ENCODE results near the gene PABPN1. TPM values are rescaled to one million over a fixed set of nuclear protein-coding genes. Genes with fewer than 3 reads are reported as not detected.

PABPN1 gene
- polyA plus RNA-seq, 1 donor: 199 TPM

- Histone ChIP-seq H3K27me3 (ENCODE audit: control insufficient read depth, insufficient read depth, low read length) (peaks cover 9% of the 10 kb centered on the region), H3K4me1 (ENCODE audit: control insufficient read depth, insufficient read depth, low read length) (peaks cover 6% of the 10 kb centered on the region), H3K36me3 (ENCODE audit: control insufficient read depth, insufficient read depth, low read length) (peaks cover 16% of the 10 kb centered on the region), H3K27ac (ENCODE audit: low read length) (no peak overlapping the region), H3K4me3 (ENCODE audit: low read length) (no peak overlapping the region), H3K9me3 (ENCODE audit: control insufficient read depth, low read depth, low read length) (no peaks in the 10 kb centered on the region)
- no CpG with 5 or more reads among the region's 22 CpGs for WGBS (ENCODE audit: insufficient coverage, low lambda C conversion rate)
- DNase-seq: no peak
Observed at GRCh38 chr14:23359722-23360447, 38.6 kb downstream of the PABPN1 start.

DNA sequence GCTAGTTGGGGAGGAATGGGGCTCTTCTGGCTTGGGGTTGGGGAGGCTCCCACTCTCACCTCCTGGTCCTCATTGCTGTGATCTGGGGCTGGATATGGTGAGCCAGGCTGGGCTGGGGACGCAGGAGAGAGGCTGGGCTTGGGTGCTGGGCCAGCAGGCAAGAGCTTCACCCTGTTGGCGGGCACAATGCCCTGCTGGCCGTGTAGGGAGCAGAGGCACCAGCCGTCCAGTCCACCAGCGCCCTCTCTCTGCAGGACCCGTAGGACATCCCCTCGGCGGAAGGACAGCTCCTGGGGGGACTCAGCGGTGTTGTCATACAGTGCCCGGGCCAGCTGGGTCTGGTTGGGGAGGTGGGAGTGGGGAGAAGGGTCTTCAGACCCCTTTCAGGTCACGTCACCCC, 39.2 kb downstream of the PABPN1 start:
- H3K27me3 ChIP-seq (ENCODE audit: control insufficient read depth, insufficient read depth, low read length): peaks cover 11% of the 10 kb centered on the region
- no peak overlapping the region for H3K27ac ChIP-seq (ENCODE audit: low read length)
- peaks cover 6% of the 10 kb centered on the region for H3K4me1 ChIP-seq (ENCODE audit: control insufficient read depth, insufficient read depth, low read length)
- H3K36me3 ChIP-seq (ENCODE audit: control insufficient read depth, insufficient read depth, low read length): peaks cover 16% of the 10 kb centered on the region
- no peak for DNase-seq
- no peaks in the 10 kb centered on the region for H3K9me3 ChIP-seq (ENCODE audit: control insufficient read depth, low read depth, low read length)
- no CpG with 5 or more reads among the region's 11 CpGs for WGBS (ENCODE audit: insufficient coverage, low lambda C conversion rate)
- H3K4me3 ChIP-seq (ENCODE audit: low read length): no peak overlapping the region

DNA sequence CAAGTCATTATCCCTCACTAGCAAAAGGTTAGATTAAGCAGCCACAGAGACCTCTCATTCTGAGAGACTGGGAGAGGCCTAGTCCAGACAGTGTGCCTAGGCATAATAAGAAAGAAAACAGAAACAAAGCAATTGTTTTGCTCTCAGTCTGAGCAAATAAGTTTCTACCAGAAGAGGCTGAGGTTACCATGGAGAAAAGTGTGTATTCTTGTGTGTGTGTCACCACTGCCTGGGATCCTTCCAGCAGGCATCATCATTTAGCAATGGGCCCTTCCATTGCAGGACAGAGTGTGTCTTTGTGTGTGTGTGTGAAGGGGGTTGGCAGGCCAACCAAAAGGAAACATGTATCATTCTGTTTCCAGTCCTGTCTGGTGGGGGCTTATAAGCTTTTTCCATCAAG, 40.1 kb downstream of the PABPN1 start:
- Histone ChIP-seq H3K27ac (ENCODE audit: low read length) (no peak overlapping the region), H3K4me3 (ENCODE audit: low read length) (no peak overlapping the region), H3K27me3 (ENCODE audit: control insufficient read depth, insufficient read depth, low read length) (peaks cover 11% of the 10 kb centered on the region), H3K36me3 (ENCODE audit: control insufficient read depth, insufficient read depth, low read length) (peaks cover 16% of the 10 kb centered on the region), H3K9me3 (ENCODE audit: control insufficient read depth, low read depth, low read length) (no peaks in the 10 kb centered on the region), H3K4me1 (ENCODE audit: control insufficient read depth, insufficient read depth, low read length) (peaks cover 6% of the 10 kb centered on the region)
- DNase-seq: peak in 1 of 2 donors; percentile 20

- no peak overlapping the region for H3K27ac ChIP-seq (ENCODE audit: low read length)
- no CpG with 5 or more reads among the region's 6 CpGs for WGBS (ENCODE audit: insufficient coverage, low lambda C conversion rate)
- peaks cover 11% of the 10 kb centered on the region for H3K27me3 ChIP-seq (ENCODE audit: control insufficient read depth, insufficient read depth, low read length)
- H3K9me3 ChIP-seq (ENCODE audit: control insufficient read depth, low read depth, low read length): no peaks in the 10 kb centered on the region
- DNase-seq: no peak
- peaks cover 9% of the 10 kb centered on the region for H3K4me1 ChIP-seq (ENCODE audit: control insufficient read depth, insufficient read depth, low read length)
- H3K36me3 ChIP-seq (ENCODE audit: control insufficient read depth, insufficient read depth, low read length): peaks cover 16% of the 10 kb centered on the region
- no peak overlapping the region for H3K4me3 ChIP-seq (ENCODE audit: low read length)
Observed at GRCh38 chr14:23361763-23362162, 40.5 kb downstream of the PABPN1 start.

DNA sequence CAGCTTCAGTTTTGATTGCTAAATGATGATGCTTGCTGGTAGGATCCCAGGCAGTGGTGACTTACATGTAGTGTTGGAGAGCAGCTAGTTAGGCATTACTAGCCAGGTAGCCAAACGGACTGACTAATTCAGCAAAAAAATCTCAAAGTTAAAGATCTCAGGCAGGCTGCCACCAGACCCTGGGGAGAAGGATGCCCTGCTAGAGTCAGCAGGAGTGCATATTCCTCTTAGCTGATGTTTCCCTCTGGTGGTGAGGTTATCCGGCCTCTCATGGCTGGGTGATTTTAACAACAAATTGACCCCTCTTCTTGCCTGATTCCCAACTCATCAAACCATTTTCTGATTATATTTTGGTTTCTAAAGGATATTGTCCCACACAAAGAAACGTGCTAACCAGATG, 40.9 kb downstream of the PABPN1 start:
- Histone ChIP-seq H3K4me3 (ENCODE audit: low read length) (no peak overlapping the region), H3K9me3 (ENCODE audit: control insufficient read depth, low read depth, low read length) (no peaks in the 10 kb centered on the region), H3K36me3 (ENCODE audit: control insufficient read depth, insufficient read depth, low read length) (peaks cover 15% of the 10 kb centered on the region), H3K27ac (ENCODE audit: low read length) (no peak overlapping the region), H3K4me1 (ENCODE audit: control insufficient read depth, insufficient read depth, low read length) (peaks cover 10% of the 10 kb centered on the region), H3K27me3 (ENCODE audit: control insufficient read depth, insufficient read depth, low read length) (peaks cover 11% of the 10 kb centered on the region)
- no CpG with 5 or more reads among the region's 3 CpGs for WGBS (ENCODE audit: insufficient coverage, low lambda C conversion rate)
- no peak for DNase-seq

GRCh38 chr14:23364164-23365035, 43.1 kb downstream of the PABPN1 start:
- no peaks in the 10 kb centered on the region for H3K9me3 ChIP-seq (ENCODE audit: control insufficient read depth, low read depth, low read length)
- DNase-seq: peak in 1 of 2 donors; percentile 27
- peak overlapping the region; percentile 51 for H3K4me3 ChIP-seq (ENCODE audit: low read length)
- peaks cover 10% of the 10 kb centered on the region for H3K4me1 ChIP-seq (ENCODE audit: control insufficient read depth, insufficient read depth, low read length)
- peaks cover 8% of the 10 kb centered on the region for H3K36me3 ChIP-seq (ENCODE audit: control insufficient read depth, insufficient read depth, low read length)
- H3K27me3 ChIP-seq (ENCODE audit: control insufficient read depth, insufficient read depth, low read length): peaks cover 11% of the 10 kb centered on the region
- peak overlapping the region; percentile 51 for H3K27ac ChIP-seq (ENCODE audit: low read length)
- 42% methylated on average over 6 of the region's 21 CpGs for WGBS (ENCODE audit: insufficient coverage, low lambda C conversion rate)

- Histone ChIP-seq H3K4me3 (ENCODE audit: low read length) (peak within 1 kb of the TSS; percentile 56), H3K27ac (ENCODE audit: low read length) (peak within 1 kb of the TSS; percentile 87), H3K4me1 (ENCODE audit: control insufficient read depth, insufficient read depth, low read length) (peaks cover 10% of the 10 kb centered on the region), H3K36me3 (ENCODE audit: control insufficient read depth, insufficient read depth, low read length) (peaks cover 3% of the 10 kb centered on the region), H3K27me3 (ENCODE audit: control insufficient read depth, insufficient read depth, low read length) (peaks cover 11% of the 10 kb centered on the region), H3K9me3 (ENCODE audit: control insufficient read depth, low read depth, low read length) (no peaks in the 10 kb centered on the region)
- WGBS (ENCODE audit: insufficient coverage, low lambda C conversion rate): no CpG with 5 or more reads among the region's 74 CpGs
- DNase-seq: peak in 1 of 2 donors; percentile 69
Observed at GRCh38 chr14:23365036-23365731, 43.9 kb downstream of the PABPN1 start, which contains the start of gene EFS. TSS of gene EFS (minus strand) at chr14:23365172. CDS start at chr14:23365025, 147 bp downstream.

DNA sequence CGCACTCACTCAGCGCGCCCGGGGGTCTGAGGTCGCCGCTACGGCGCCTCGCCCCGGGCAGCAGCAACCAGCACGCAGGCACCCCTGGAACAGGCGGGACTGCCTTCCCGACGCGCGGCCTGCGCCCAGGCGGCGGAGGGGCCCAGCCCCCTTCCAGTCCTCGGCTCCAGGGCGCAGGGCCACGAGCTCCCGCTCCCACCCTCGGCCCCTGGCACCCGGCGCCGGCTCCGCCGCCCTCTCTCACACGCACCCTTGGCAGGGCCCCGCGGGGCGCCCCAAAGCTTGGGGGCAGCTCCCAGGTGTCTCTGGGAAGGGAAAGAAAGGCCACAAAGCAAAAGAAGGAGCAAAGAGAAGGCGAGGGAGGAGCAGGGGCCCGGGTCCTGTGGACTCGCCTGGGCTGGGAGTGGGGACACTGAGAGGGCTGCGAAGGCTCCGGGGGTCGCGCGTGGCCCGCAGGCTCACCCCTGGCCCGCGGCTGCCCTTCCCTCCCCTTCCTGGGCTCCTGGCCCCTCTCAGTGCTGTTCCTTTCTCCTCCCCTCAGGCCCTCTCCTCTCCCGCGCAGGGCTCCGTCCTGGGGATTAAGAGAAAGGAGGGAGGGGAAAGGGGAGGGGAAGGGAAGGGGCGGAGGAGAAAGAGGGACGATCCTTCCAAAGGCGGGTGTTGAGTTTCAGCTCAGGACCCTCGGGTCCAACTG, 44.6 kb downstream of the PABPN1 start:
- no CpG with 5 or more reads among the region's 51 CpGs for WGBS (ENCODE audit: insufficient coverage, low lambda C conversion rate)
- Histone ChIP-seq H3K9me3 (ENCODE audit: control insufficient read depth, low read depth, low read length) (no peaks in the 10 kb centered on the region), H3K36me3 (ENCODE audit: control insufficient read depth, insufficient read depth, low read length) (peaks cover 2% of the 10 kb centered on the region), H3K27me3 (ENCODE audit: control insufficient read depth, insufficient read depth, low read length) (peaks cover 11% of the 10 kb centered on the region), H3K4me3 (ENCODE audit: low read length) (peak overlapping the region; percentile 56), H3K4me1 (ENCODE audit: control insufficient read depth, insufficient read depth, low read length) (peaks cover 10% of the 10 kb centered on the region), H3K27ac (ENCODE audit: low read length) (peak overlapping the region; percentile 87)
- DNase-seq: peak; percentile 51 to 83

DNA sequence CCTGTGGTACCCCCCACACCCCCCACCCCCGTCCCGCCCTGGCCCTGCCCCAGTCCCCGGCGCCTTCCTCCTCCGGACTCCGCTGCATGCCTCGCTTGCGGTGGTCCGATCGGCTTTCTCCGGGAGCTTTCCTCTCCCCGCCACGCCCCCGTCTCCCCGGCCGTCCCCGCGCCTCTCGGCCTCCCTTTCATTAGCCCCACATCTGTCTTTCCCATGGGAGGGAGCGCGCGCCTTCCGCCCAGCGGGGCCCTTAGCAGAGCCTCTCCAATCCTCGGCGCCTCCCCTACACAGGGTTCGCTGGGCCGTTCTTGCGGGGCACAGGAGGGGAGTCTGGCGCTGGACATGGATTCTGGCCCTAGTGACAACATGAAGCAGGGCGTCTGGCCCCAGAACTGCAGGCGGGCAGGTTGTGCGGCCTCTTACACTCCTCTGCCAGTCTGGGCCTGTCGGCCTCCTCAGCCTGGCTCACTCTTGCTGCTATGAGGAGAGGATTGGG, 45.2 kb downstream of the PABPN1 start:
- peak; percentile 54 to 78 for DNase-seq
- Histone ChIP-seq H3K9me3 (ENCODE audit: control insufficient read depth, low read depth, low read length) (no peaks in the 10 kb centered on the region), H3K4me3 (ENCODE audit: low read length) (peak overlapping the region; percentile 2), H3K27me3 (ENCODE audit: control insufficient read depth, insufficient read depth, low read length) (peaks cover 11% of the 10 kb centered on the region), H3K4me1 (ENCODE audit: control insufficient read depth, insufficient read depth, low read length) (peaks cover 10% of the 10 kb centered on the region), H3K27ac (ENCODE audit: low read length) (peak overlapping the region; percentile 82), H3K36me3 (ENCODE audit: control insufficient read depth, insufficient read depth, low read length) (peaks cover 2% of the 10 kb centered on the region)
- no CpG with 5 or more reads among the region's 34 CpGs for WGBS (ENCODE audit: insufficient coverage, low lambda C conversion rate)

All from large intestine (tissue), 3 donors.